Skeletal muscle tissue (tissue), 4 donors: ENCODE results near the gene FOXE3. TPM values are rescaled to one million over a fixed set of nuclear protein-coding genes. Genes with fewer than 3 reads are reported as not detected.
A peak's percentile ranks its signal among the peaks of the same experiment; 100 is the strongest.
"Not testable (repeated sequence)": the region's sequence is repeated elsewhere in the genome, so short reads cannot be mapped to it uniquely, and the experiment has no call there.

Experiments used
- H3K27ac ChIP-seq: one replicate; pipeline ENCODE4 v1.7.0; 2013; ENCODE audit warnings: mild to moderate bottlenecking, low read depth, low read length, inconsistent platforms
- H3K27me3 ChIP-seq, 3 donors: one replicate each; pipeline ENCODE4 v1.7.0; 2013; ENCODE audit warnings: low read length in 3 of 3; ENCODE audit not compliant: control insufficient read depth in 3 of 3, insufficient read depth in 3 of 3
- H3K36me3 ChIP-seq, 3 donors: one replicate each; pipeline ENCODE4 v1.7.0; 2013; ENCODE audit warnings: low read length in 3 of 3; ENCODE audit not compliant: control insufficient read depth in 3 of 3, insufficient read depth in 3 of 3
- H3K4me1 ChIP-seq, 3 donors: one replicate each; pipeline ENCODE4 v1.7.0; 2013; ENCODE audit warnings: low read length in 3 of 3, mild to moderate bottlenecking in 3 of 3; ENCODE audit not compliant: control insufficient read depth in 3 of 3, insufficient read depth in 3 of 3
- H3K4me3 ChIP-seq, 3 donors: one replicate each; pipeline ENCODE4 v1.7.0; 2013; ENCODE audit warnings: low read length in 3 of 3
- H3K9ac ChIP-seq, 3 donors: one replicate each; pipeline ENCODE4 v1.7.0; 2013; ENCODE audit warnings: low read length in 3 of 3, mild to moderate bottlenecking in 3 of 3, moderate library complexity in 2 of 3, low read depth in 1 of 3
- H3K9me3 ChIP-seq, 3 donors: one replicate each; pipeline ENCODE4 v1.7.0; 2013; ENCODE audit warnings: low read length in 3 of 3; ENCODE audit not compliant: control insufficient read depth in 3 of 3
- total RNA-seq: library from RNA; depleted of rRNA; stranded (reverse); fragments of >200 nt; gene quantifications from one replicate; pipeline ENCODE4 v1.2.3, GENCODE V29; 2014
- donor health status: Osteomylitis.

FOXE3 gene
- total RNA-seq, 1 donor from 2014 or later = not detected

GRCh38 chr1:47444297-47444561 is 28.1 kb downstream of the FOXE3 start:
- peak overlapping the region in 2 of 3 donors; percentile 49 to 52 for H3K4me3 ChIP-seq
- no peaks in the 10 kb centered on the region for H3K9me3 ChIP-seq
- peaks cover 88 to 92% (median 92%) of the 10 kb centered on the region in 3 donors for H3K27me3 ChIP-seq
- H3K9ac ChIP-seq = no peak overlapping the region
- H3K4me1 ChIP-seq = peaks cover 9 to 13% (median 12%) of the 10 kb centered on the region in 3 donors
- no peaks in the 10 kb centered on the region for H3K36me3 ChIP-seq
- H3K27ac ChIP-seq = no peak overlapping the region

GRCh38 chr1:47444562-47445465 is 28.7 kb downstream of the FOXE3 start:
- H3K4me3 ChIP-seq = peak overlapping the region; percentile 43 to 52 (median 49)
- no peak overlapping the region for H3K27ac ChIP-seq
- H3K9ac ChIP-seq = no peak overlapping the region
- H3K9me3 ChIP-seq = no peaks in the 10 kb centered on the region
- peaks cover 9 to 13% (median 12%) of the 10 kb centered on the region in 3 donors for H3K4me1 ChIP-seq
- no peaks in the 10 kb centered on the region for H3K36me3 ChIP-seq
- H3K27me3 ChIP-seq = peaks cover 89 to 93% (median 91%) of the 10 kb centered on the region in 3 donors

GRCh38 chr1:47445823-47446550 is 29.9 kb downstream of the FOXE3 start:
- H3K36me3 ChIP-seq = no peaks in the 10 kb centered on the region
- H3K27me3 ChIP-seq = peaks cover 87 to 96% (median 92%) of the 10 kb centered on the region in 3 donors
- H3K27ac ChIP-seq = no peak overlapping the region
- no peak overlapping the region for H3K9ac ChIP-seq
- no peaks in the 10 kb centered on the region for H3K9me3 ChIP-seq
- H3K4me1 ChIP-seq = peaks cover 10 to 13% (median 12%) of the 10 kb centered on the region in 3 donors
- H3K4me3 ChIP-seq = no peak overlapping the region

- Histone ChIP-seq H3K4me1 (peaks cover 10 to 13% (median 12%) of the 10 kb centered on the region in 3 donors), H3K9me3 (no peaks in the 10 kb centered on the region), H3K9ac (no peak overlapping the region), H3K36me3 (no peaks in the 10 kb centered on the region), H3K27me3 (peaks cover 74 to 86% (median 83%) of the 10 kb centered on the region in 3 donors), H3K4me3 (no peak overlapping the region), H3K27ac (no peak overlapping the region)
Measured at GRCh38 chr1:47448462-47449222, 32.6 kb downstream of the FOXE3 start.

GRCh38 chr1:47449822-47450552 is 33.9 kb downstream of the FOXE3 start:
- peaks cover 63 to 72% (median 70%) of the 10 kb centered on the region in 3 donors for H3K27me3 ChIP-seq

GRCh38 chr1:47450606-47451005 is 34.5 kb downstream of the FOXE3 start:
- H3K36me3 ChIP-seq = no peaks in the 10 kb centered on the region
- peaks cover 0 to 2% (median 0%) of the 10 kb centered on the region in 3 donors for H3K4me1 ChIP-seq
- no peak overlapping the region for H3K9ac ChIP-seq
- H3K27ac ChIP-seq = no peak overlapping the region
- no peaks in the 10 kb centered on the region for H3K9me3 ChIP-seq
- peaks cover 58 to 67% (median 64%) of the 10 kb centered on the region in 3 donors for H3K27me3 ChIP-seq
- H3K4me3 ChIP-seq = no peak overlapping the region

More at GRCh38 chr1:47449822-47450552, 33.9 kb downstream of the FOXE3 start:
- Histone ChIP-seq H3K4me3 (no peak overlapping the region), H3K27ac (no peak overlapping the region), H3K9me3 (no peaks in the 10 kb centered on the region), H3K9ac (no peak overlapping the region), H3K36me3 (no peaks in the 10 kb centered on the region), H3K4me1 (peaks cover 3 to 5% (median 4%) of the 10 kb centered on the region in 3 donors)

- H3K9me3 ChIP-seq = no peaks in the 10 kb centered on the region
- H3K27me3 ChIP-seq = peaks cover 41 to 48% (median 46%) of the 10 kb centered on the region in 3 donors
- H3K9ac ChIP-seq = no peak overlapping the region
- no peaks in the 10 kb centered on the region for H3K36me3 ChIP-seq
- H3K27ac ChIP-seq = no peak overlapping the region
- H3K4me1 ChIP-seq = peaks cover 0 to 2% (median 0%) of the 10 kb centered on the region in 3 donors
- no peak overlapping the region for H3K4me3 ChIP-seq
Measured at GRCh38 chr1:47452426-47452825, 36.3 kb downstream of the FOXE3 start.

GRCh38 chr1:47453910-47454309 is 37.8 kb downstream of the FOXE3 start:
- H3K4me3 ChIP-seq, H3K27ac ChIP-seq, H3K9ac ChIP-seq, H3K4me1 ChIP-seq, H3K36me3 ChIP-seq, H3K9me3 ChIP-seq: not testable (repeated sequence)
- peaks cover 32 to 41% (median 38%) of the 10 kb centered on the region in 3 donors for H3K27me3 ChIP-seq

GRCh38 chr1:47456250-47456649 is 40.2 kb downstream of the FOXE3 start:
- Histone ChIP-seq H3K36me3 (no peaks in the 10 kb centered on the region), H3K9me3 (no peaks in the 10 kb centered on the region), H3K27me3 (peaks cover 35 to 37% (median 35%) of the 10 kb centered on the region in 3 donors), H3K4me1 (no peaks in the 10 kb centered on the region), H3K27ac (no peak overlapping the region), H3K4me3 (no peak overlapping the region), H3K9ac (no peak overlapping the region)
